Parathyroid adenoma (tissue), 2 donors: ENCODE data around the gene TSPEAR.

ENCODE experiments used
- H2AFZ ChIP-seq: fragments of 300-600 bp; sonication (generic); one replicate; pipeline ENCODE4 v1.7.0; 2017; ENCODE audit warnings: antibody characterized with exemption, mild to moderate bottlenecking
- H3K27ac ChIP-seq: fragments of 300-600 bp; sonication (generic); one replicate; pipeline ENCODE4 v1.7.0; 2017
- H3K27me3 ChIP-seq: fragments of 300-600 bp; sonication (generic); one replicate; pipeline ENCODE4 v1.7.0; 2017; ENCODE audit warnings: low read length; ENCODE audit not compliant: control insufficient read depth, insufficient read depth
- H3K36me3 ChIP-seq: fragments of 300-600 bp; sonication (generic); one replicate; pipeline ENCODE4 v1.7.0; 2017; ENCODE audit warnings: low read length; ENCODE audit not compliant: control insufficient read depth, insufficient read depth
- H3K4me1 ChIP-seq: fragments of 300-600 bp; sonication (generic); one replicate; pipeline ENCODE4 v1.7.0; 2017; ENCODE audit warnings: control low read depth
- H3K4me2 ChIP-seq: fragments of 300-600 bp; sonication (generic); one replicate; pipeline ENCODE4 v1.7.0; 2017; ENCODE audit warnings: low read length
- H3K4me3 ChIP-seq: fragments of 300-600 bp; sonication (generic); one replicate; pipeline ENCODE4 v1.7.0; 2017; ENCODE audit warnings: low read depth, low read length
- H3K79me2 ChIP-seq: fragments of 300-600 bp; sonication (generic); one replicate; pipeline ENCODE4 v1.7.0; 2017; ENCODE audit warnings: control low read depth
- H3K9ac ChIP-seq: fragments of 300-600 bp; sonication (generic); one replicate; pipeline ENCODE4 v1.7.0; 2017; ENCODE audit warnings: mild to moderate bottlenecking
- H3K9me3 ChIP-seq: fragments of 300-600 bp; sonication (generic); one replicate; pipeline ENCODE4 v1.7.0; 2017; ENCODE audit warnings: low read length; ENCODE audit not compliant: control insufficient read depth
- CTCF ChIP-seq: fragments of 300-600 bp; sonication (generic); IDR thresholded peaks from one replicate; pipeline ENCODE4 v1.7.0; 2017; ENCODE audit warnings: antibody characterized with exemption, mild to moderate bottlenecking
- donor health status: primary hyperparathyroidism.

The TSPEAR gene

GRCh38 chr21:44741921-44742320 lies 30.5 kb upstream of the TSPEAR start:
- Histone ChIP-seq H3K4me3 (no peak overlapping the region), H3K79me2 (no peaks in the 10 kb centered on the region), H2AFZ (no peak overlapping the region), H3K9ac (no peak overlapping the region), H3K36me3 (no peaks in the 10 kb centered on the region), H3K9me3 (no peaks in the 10 kb centered on the region), H3K27me3 (no peaks in the 10 kb centered on the region), H3K4me2 (no peak overlapping the region), H3K4me1 (no peaks in the 10 kb centered on the region), H3K27ac (no peak overlapping the region)
- TF ChIP-seq CTCF = no peak

DNA sequence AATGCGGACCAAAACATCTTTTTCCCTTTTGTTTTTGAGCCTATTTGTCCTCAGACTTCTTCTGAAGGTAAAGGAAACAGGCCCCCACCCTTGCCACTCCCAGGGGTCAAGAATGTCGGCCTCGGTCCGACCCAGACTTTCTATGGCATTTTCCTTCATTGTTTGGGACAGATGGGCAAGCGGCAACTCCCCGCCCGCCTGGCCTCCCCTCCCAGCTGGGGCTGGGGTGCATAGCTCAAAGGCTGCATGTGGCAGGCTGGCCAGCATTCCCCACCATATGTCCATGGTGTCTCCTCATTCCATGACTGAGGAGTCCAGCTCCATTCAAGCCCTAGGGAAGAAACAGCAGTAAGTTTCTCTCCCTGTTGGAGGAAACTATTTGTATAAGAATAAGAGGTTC lies 29.4 kb upstream of the TSPEAR start:
- Histone ChIP-seq H3K79me2 (no peaks in the 10 kb centered on the region), H2AFZ (no peak overlapping the region), H3K4me1 (no peaks in the 10 kb centered on the region), H3K9me3 (no peaks in the 10 kb centered on the region), H3K4me3 (no peak overlapping the region), H3K36me3 (no peaks in the 10 kb centered on the region), H3K27ac (no peak overlapping the region), H3K4me2 (no peak overlapping the region), H3K27me3 (no peaks in the 10 kb centered on the region), H3K9ac (no peak overlapping the region)
- TF ChIP-seq CTCF = no peak

- Histone ChIP-seq H3K9ac (no peak overlapping the region), H3K9me3 (no peaks in the 10 kb centered on the region), H3K36me3 (no peaks in the 10 kb centered on the region), H3K4me1 (no peaks in the 10 kb centered on the region), H3K4me2 (no peak overlapping the region), H3K27ac (no peak overlapping the region), H3K4me3 (no peak overlapping the region), H3K27me3 (no peaks in the 10 kb centered on the region), H2AFZ (no peak overlapping the region), H3K79me2 (no peaks in the 10 kb centered on the region)
- no peak for TF ChIP-seq CTCF
These were observed 27.9 kb upstream of the TSPEAR start for GRCh38 chr21:44739316-44739715.

DNA sequence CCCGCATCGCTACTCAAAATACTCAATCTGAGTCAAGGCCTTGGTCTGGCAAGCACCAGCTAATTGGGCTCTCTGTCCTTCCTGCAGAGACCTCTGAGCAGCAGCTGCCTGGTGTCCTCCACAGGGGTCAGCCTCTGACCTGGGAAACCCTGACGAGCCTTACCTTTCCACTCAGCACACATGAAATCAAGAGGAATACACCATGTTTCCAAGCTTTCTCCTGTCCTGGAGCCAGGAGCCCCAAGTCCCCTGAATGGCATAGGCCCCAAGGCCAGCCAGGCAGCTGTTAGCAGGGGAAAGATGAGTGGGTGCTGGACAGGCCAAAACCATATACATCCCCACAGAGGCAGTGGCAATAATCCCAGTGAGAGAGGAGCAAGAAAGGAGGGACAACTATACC lies 27.2 kb upstream of the TSPEAR start:
- H3K36me3 ChIP-seq = no peaks in the 10 kb centered on the region
- no peaks in the 10 kb centered on the region for H3K27me3 ChIP-seq
- H3K9ac ChIP-seq = no peak overlapping the region
- no peaks in the 10 kb centered on the region for H3K9me3 ChIP-seq
- TF ChIP-seq CTCF = no peak
- no peak overlapping the region for H3K4me3 ChIP-seq
- H3K79me2 ChIP-seq = no peaks in the 10 kb centered on the region
- no peaks in the 10 kb centered on the region for H3K4me1 ChIP-seq
- H2AFZ ChIP-seq = no peak overlapping the region
- H3K27ac ChIP-seq = no peak overlapping the region
- no peak overlapping the region for H3K4me2 ChIP-seq

DNA sequence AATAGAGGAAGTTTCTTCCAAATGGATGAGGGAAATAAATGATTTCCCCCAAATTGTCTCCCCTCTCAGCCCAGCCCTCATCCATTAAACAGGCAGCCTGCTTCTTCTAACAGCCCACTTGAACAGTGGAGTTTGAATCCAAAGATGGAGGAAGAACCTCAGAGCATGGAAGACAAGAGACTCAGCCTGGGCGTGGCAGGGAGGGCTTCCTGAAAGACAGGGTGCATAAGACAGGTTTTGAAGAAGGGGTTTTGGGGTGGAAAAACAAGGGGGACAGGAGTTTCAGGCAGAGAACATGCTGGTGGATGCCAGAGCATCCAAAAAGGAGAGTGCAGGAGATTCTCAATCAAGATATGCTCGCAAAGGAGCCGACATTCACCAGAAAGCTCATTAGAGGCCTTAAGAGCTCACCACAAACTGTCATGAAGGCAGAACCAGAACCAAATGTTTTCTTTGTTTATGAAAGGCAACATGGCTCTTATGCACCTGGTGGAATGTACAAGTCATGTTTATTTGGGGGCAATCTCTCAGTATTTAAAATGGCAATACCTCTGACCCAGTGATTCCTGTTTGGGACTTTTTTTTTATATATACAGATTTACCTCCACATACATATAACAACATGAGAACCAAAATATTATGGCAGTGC lies 26.5 kb upstream of the TSPEAR start:
- no peak overlapping the region for H2AFZ ChIP-seq
- no peaks in the 10 kb centered on the region for H3K9me3 ChIP-seq
- no peaks in the 10 kb centered on the region for H3K27me3 ChIP-seq
- no peak overlapping the region for H3K4me3 ChIP-seq
- no peak overlapping the region for H3K4me2 ChIP-seq
- no peak overlapping the region for H3K9ac ChIP-seq
- no peak for TF ChIP-seq CTCF
- no peak overlapping the region for H3K27ac ChIP-seq
- H3K4me1 ChIP-seq = no peaks in the 10 kb centered on the region
- no peaks in the 10 kb centered on the region for H3K79me2 ChIP-seq
- no peaks in the 10 kb centered on the region for H3K36me3 ChIP-seq
